GM12878 (cell line): Measurements from ENCODE around the gene NINL. TPM values are rescaled to one million over a fixed set of nuclear protein-coding genes. Genes with fewer than 3 reads are reported as not detected.
"Not testable (repeated sequence)": the region's sequence is repeated elsewhere in the genome, so short reads cannot be mapped to it uniquely, and the experiment has no call there.

Source experiments
- ATAC-seq: fragments of 200-7000 bp; cut with Tn5 transposase; 3 replicates; pipeline ENCODE4 v1.9.1; 2020; ENCODE audit warnings: mild to moderate bottlenecking, moderate library complexity
- BruUV-seq: library from RNA; stranded (reverse); fragments of 400-500 nt; replicated peaks from 2 replicates; lab custom pipeline; 2021; lab: Mats Ljungman, UMichigan
- CTCF ChIA-PET: fragments of 300-600 bp; sonication (Branson Sonifier 250); formaldehyde crosslinking; extraction: SDS; loops from one replicate; lab custom pipeline; 2021; ENCODE audit warnings: inconsistent platforms; lab: Yijun Ruan, JAX
- POLR2A ChIA-PET: fragments of 350-600 bp; formaldehyde crosslinking; extraction: SDS; loops from one replicate; lab custom pipeline; 2021; ENCODE audit warnings: inconsistent platforms; lab: Charles Lee
- RAD21 ChIA-PET: fragments of 300-600 bp; sonication (Branson Sonifier 250); formaldehyde crosslinking; loops from one replicate; lab custom pipeline; 2023; ENCODE audit warnings: antibody characterized with exemption; ENCODE audit not compliant: unreplicated experiment; lab: Charles Lee
- SMC1A ChIA-PET: fragments of 300-600 bp; sonication (Branson Sonifier 250); formaldehyde crosslinking; loops from one replicate; lab custom pipeline; 2023; ENCODE audit not compliant: unreplicated experiment, uncharacterized antibody; lab: Charles Lee
- DNase-seq: peaks from one replicate; pipeline ENCODE4 v3.0.0-alpha.2; 2011; ENCODE audit warnings: low read depth, low spot score
- FAIRE-seq: peaks from 3 replicates; lab custom pipeline; 2011; peaks lifted over from hg19 to GRCh38; lab: Jason Lieb, UNC
- H2AFZ ChIP-seq: 2 replicates; pipeline ENCODE4 v1.6.0; 2011; ENCODE audit warnings: low read depth, low read length, control low read depth; ENCODE audit not compliant: control insufficient read depth
- H3K27ac ChIP-seq: 2 replicates; pipeline ENCODE4 v1.5.1; 2011; ENCODE audit warnings: control low read depth; ENCODE audit not compliant: control insufficient read depth, insufficient read depth
- H3K27me3 ChIP-seq, 2 experiments: replicated peaks in 1 of 2; 2 replicates each; pipeline versions ENCODE4 v1.6.0 to v1.6.1; 2011; ENCODE audit warnings: low read length in 1 of 2; ENCODE audit not compliant: control insufficient read depth in 2 of 2, insufficient read depth in 2 of 2
- H3K36me3 ChIP-seq, 2 experiments: 2 replicates each; pipeline ENCODE4 v1.5.1; 2011; ENCODE audit warnings: low read length in 1 of 2; ENCODE audit not compliant: control insufficient read depth in 2 of 2, insufficient read depth in 2 of 2
- H3K4me1 ChIP-seq: 2 replicates; pipeline ENCODE4 v1.6.1; 2011; ENCODE audit warnings: mild to moderate bottlenecking, low read length, moderate library complexity, mixed read lengths; ENCODE audit not compliant: control insufficient read depth, insufficient read depth
- H3K4me2 ChIP-seq: 2 replicates; pipeline ENCODE4 v1.6.0; 2011; ENCODE audit warnings: control low read depth; ENCODE audit not compliant: control insufficient read depth, insufficient read depth
- H3K4me3 ChIP-seq: fragments of 200-600 bp; sonication (generic); 2 replicates; pipeline ENCODE4 v1.5.1; 2016
- H3K79me2 ChIP-seq: 2 replicates; pipeline ENCODE4 v1.6.0; 2011; ENCODE audit warnings: low read length; ENCODE audit not compliant: control insufficient read depth, insufficient read depth
- H3K9ac ChIP-seq: 2 replicates; pipeline ENCODE4 v1.8.0; 2011; ENCODE audit warnings: low read length, control low read depth, mixed read lengths; ENCODE audit not compliant: control insufficient read depth, insufficient read depth
- H3K9me3 ChIP-seq: replicated peaks from 3 replicates; pipeline ENCODE4 v1.5.1; 2011; ENCODE audit warnings: mild to moderate bottlenecking, low read length; ENCODE audit not compliant: control insufficient read depth, insufficient read depth
- H4K20me1 ChIP-seq: 2 replicates; pipeline ENCODE4 v1.6.0; 2011; ENCODE audit not compliant: control insufficient read depth, insufficient read depth
- EED ChIP-seq: sonication (generic); IDR thresholded peaks from 2 replicates; pipeline ENCODE4 v1.6.1; 2016; ENCODE audit warnings: antibody characterized with exemption, low read depth
- HDAC6 ChIP-seq: fragments of 200-600 bp; sonication (generic); IDR thresholded peaks from one replicate; pipeline ENCODE4 v1.8.0; 2017; ENCODE audit warnings: antibody characterized with exemption; ENCODE audit not compliant: unreplicated experiment
- MTA3 ChIP-seq: IDR thresholded peaks from 2 replicates; pipeline ENCODE4 v1.6.1; 2012; ENCODE audit warnings: low read length, inconsistent platforms, borderline replicate concordance
- MYC ChIP-seq: IDR thresholded peaks from 2 replicates; pipeline ENCODE4 v1.6.1; 2011; ENCODE audit warnings: mild to moderate bottlenecking, low read length, moderate library complexity, inconsistent platforms; ENCODE audit not compliant: insufficient read depth, insufficient replicate concordance, insufficient read length, severe bottlenecking
- NFYB ChIP-seq: IDR thresholded peaks from 2 replicates; pipeline ENCODE4 v1.6.1; 2011; ENCODE audit warnings: low read depth, mild to moderate bottlenecking, low read length, improper control_type of control experiment, moderate library complexity; ENCODE audit not compliant: insufficient read depth
- POLR2AphosphoS5 ChIP-seq: IDR thresholded peaks from 2 replicates; pipeline ENCODE4 v1.6.1; 2011; ENCODE audit warnings: mild to moderate bottlenecking, low read length, inconsistent platforms
- RB1 ChIP-seq: fragments of 450-650 bp; formaldehyde crosslinking; IDR thresholded peaks from 2 replicates; pipeline ENCODE4 v1.6.1; 2017; ENCODE audit warnings: mild to moderate bottlenecking, borderline replicate concordance
- ZBTB4 ChIP-seq: fragments of 450-650 bp; formaldehyde crosslinking; IDR thresholded peaks from 2 replicates; pipeline ENCODE4 v1.4.0; 2022; ENCODE audit warnings: mild to moderate bottlenecking, moderate library complexity
- WGBS: methylation state at CpG from one replicate; pipeline ENCODE4 v1.1.6; 2016; ENCODE audit warnings: low lambda C conversion rate; ENCODE audit not compliant: insufficient replicate concordance, insufficient coverage; ENCODE audit errors: missing lambda C conversion rate; 5-methylcytosine and 5-hydroxymethylcytosine counted together
- in situ Hi-C: fragments of 300-500 bp; cut with MboI; formaldehyde crosslinking; loops from 9 replicates; pipeline ENCODE4 v1.14.3; 2018; ENCODE audit warnings: mixed read lengths
- intact Hi-C: fragments of 100-400 bp; cut with micrococcal nuclease; formaldehyde crosslinking; loops from one replicate; pipeline ENCODE4 v1.14.2; 2022; ENCODE audit not compliant: unreplicated experiment
- polyA plus RNA-seq, 11 experiments: library from polyadenylated mRNA; depleted of rRNA in 4 of 11; unstranded in 6 of 11; stranded (reverse) in 5 of 11; fragments of >200 nt; fragmentation: Nextera tagmentation in 4 of 11; fragmentation: Illumina TruSeq in 1 of 11; extraction: Ambion mirVana in 4 of 11; extraction: Trizol in 1 of 11; gene quantifications; 1 replicate in 1 of 11; 2 replicates in 10 of 11; pipeline versions ENCODE4 v1.2.1 to v1.2.3, GENCODE V29; 2011 to 2016; ENCODE audit warnings: inconsistent platforms in 2 of 11, missing spikeins in 2 of 11, low read depth in 1 of 11
- total RNA-seq, 4 experiments: library from RNA; depleted of rRNA in 3 of 4; stranded (reverse); fragments of >200 nt in 3 of 4; fragmentation: Illumina TruSeq in 1 of 4; extraction: Trizol in 1 of 4; gene quantifications; 2 replicates each; pipeline versions ENCODE4 v1.2.1 to v1.2.3, GENCODE V29; 2013 to 2021

NINL gene
- total and polyA plus RNA-seq, 10 of the 15 experiments (the other 5 are each of a cell fraction or from before 2014, with no cell fraction given): 0.04 to 0.77 (median 0.23) TPM; not detected in 1

- DNase-seq (no peak), ATAC-seq (no peak), FAIRE-seq (no peak)
- Histone ChIP-seq H3K79me2 (no peaks in the 10 kb centered on the region), H3K27ac (no peak overlapping the region), H3K4me2 (no peak overlapping the region), H3K9me3 (no peaks in the 10 kb centered on the region), H4K20me1 (no peaks in the 10 kb centered on the region), H3K4me3 (no peak overlapping the region)
- RAD21 ChIA-PET: no interaction called here
- SMC1A ChIA-PET: no interaction called here
- intact Hi-C loops: no loop called here
- no TSS peak for BruUV-seq
- WGBS: 63% methylated on average over 49 of the region's 52 CpGs
- POLR2A ChIA-PET: no interaction called here
- CTCF ChIA-PET: no interaction called here
- no peak for TF ChIP-seq POLR2AphosphoS5
- TF ChIP-seq NFYB: no peak
- TF ChIP-seq RB1: no peak
- TF ChIP-seq MYC: no peak
- TF ChIP-seq ZBTB4: no peak
- TF ChIP-seq MTA3: no peak
- TF ChIP-seq EED: no peak
- TF ChIP-seq HDAC6: no peak
- TF ChIP-seq, all 136 proteins: peak for 0
- H3K9ac ChIP-seq: no peak overlapping the region
- no peaks in the 10 kb centered on the region for H3K27me3 ChIP-seq
- H3K4me1 ChIP-seq: no peaks in the 10 kb centered on the region
- in situ Hi-C loops: no loop called here
- H3K36me3 ChIP-seq: no peaks in the 10 kb centered on the region
- H2AFZ ChIP-seq: no peak overlapping the region
These were observed 109.0 kb downstream of the NINL start for GRCh38 chr20:25476106-25477013.

GRCh38 chr20:25473297-25473696 lies 112.0 kb downstream of the NINL start:
- H2AFZ ChIP-seq, ATAC-seq, CTCF ChIA-PET, H3K4me3 ChIP-seq, SMC1A ChIA-PET, DNase-seq, H3K4me2 ChIP-seq, H3K9ac ChIP-seq, in situ Hi-C loops, H3K4me1 ChIP-seq, H3K9me3 ChIP-seq, BruUV-seq, H3K79me2 ChIP-seq, FAIRE-seq, intact Hi-C loops, H3K27ac ChIP-seq, H4K20me1 ChIP-seq, RAD21 ChIA-PET, H3K36me3 ChIP-seq, POLR2A ChIA-PET, H3K27me3 ChIP-seq: not testable (repeated sequence)
- WGBS: 45% methylated on average over 2 of the region's 2 CpGs
